Measurements from ENCODE around the gene PSMD1.

- no peak for TF ChIP-seq ZNF114 (tag by site-specific recombination; IDR thresholded peaks at IDR 0.05)
- TF ChIP-seq ZNF529 (tag by site-specific recombination; IDR thresholded peaks at IDR 0.05; ENCODE audit: insufficient replicate concordance) = no peak
- TF ChIP-seq SP2 (tag by site-specific recombination; IDR thresholded peaks at IDR 0.05) = no peak
- no peak for TF ChIP-seq ZBTB21 (tag by site-specific recombination; IDR thresholded peaks at IDR 0.05)
- TF ChIP-seq ZBTB1 (tag by site-specific recombination; IDR thresholded peaks at IDR 0.05) = no peak
- no peak for TF ChIP-seq ATF2 (tag by site-specific recombination; IDR thresholded peaks at IDR 0.05; ENCODE audit: low read depth)
- TF ChIP-seq HOXC10 (CRISPR knock-in tag; IDR thresholded peaks at IDR 0.05) = no peak
- no peak for TF ChIP-seq CTCF (tag by site-specific recombination; IDR thresholded peaks at IDR 0.05)
- no peak for TF ChIP-seq ZNF596 (tag by site-specific recombination; IDR thresholded peaks at IDR 0.05)
- TF ChIP-seq REST (tag by site-specific recombination; IDR thresholded peaks at IDR 0.05) = no peak
- no peak for TF ChIP-seq ZNF302 (tag by site-specific recombination; IDR thresholded peaks at IDR 0.05; ENCODE audit: low read depth)
These were observed 48.5 kb upstream of the PSMD1 start for GRCh38 chr2:231008131-231008530.
